Natural killer cell treated with Interleukin-12 subunit alpha and Interleukin-12 subunit beta and Interleukin-15 and Interleukin-18, amount 100 ng/mL, for 72 hours (primary cell): ENCODE results near the gene AOC1. TPM values are rescaled to one million over a fixed set of nuclear protein-coding genes. Genes with fewer than 3 reads are reported as not detected.

ENCODE experiments used
- ATAC-seq, 2 donors: fragments of 150-1000 bp; cut with Tn5 transposase in 1 of 2; sonication (Bioruptor Pico), chemical (Tn5 transposase) in 1 of 2; 2 replicates each; pipeline ENCODE4 v1.10.0; 2021
- DNase-seq: peaks from one replicate; pipeline ENCODE4 v3.0.0; 2022; ENCODE audit warnings: low spot score
- H3K27ac Mint-ChIP-seq, 2 donors: 1 replicate in 1 of 2; 2 replicates in 1 of 2; pipeline ENCODE4 v1.8.0; 2022; ENCODE audit warnings: mixed read lengths in 2 of 2, mild to moderate bottlenecking in 1 of 2, moderate library complexity in 1 of 2
- H3K27me3 Mint-ChIP-seq, 2 donors: 1 replicate in 1 of 2; 2 replicates in 1 of 2; pipeline ENCODE4 v1.8.0; 2022; ENCODE audit warnings: mixed read lengths in 2 of 2
- H3K36me3 Mint-ChIP-seq: one replicate; pipeline ENCODE4 v1.8.0; 2022; ENCODE audit warnings: mixed read lengths
- H3K4me1 Mint-ChIP-seq, 2 donors: 1 replicate in 1 of 2; 2 replicates in 1 of 2; pipeline ENCODE4 v1.8.0; 2022; ENCODE audit warnings: low read depth in 2 of 2, mixed read lengths in 2 of 2, mild to moderate bottlenecking in 1 of 2
- H3K4me3 Mint-ChIP-seq: one replicate; pipeline ENCODE4 v1.8.0; 2022; ENCODE audit warnings: mixed read lengths
- H3K9me3 Mint-ChIP-seq: 2 replicates; pipeline ENCODE4 v1.8.0; 2022; ENCODE audit warnings: mixed read lengths
- total RNA-seq, 2 donors: library from RNA; stranded (reverse); gene quantifications; one replicate each; pipeline ENCODE4 v1.2.3, GENCODE V29; 2022

AOC1 gene
- total RNA-seq, 2 donors from 2014 or later: not detected

DNA sequence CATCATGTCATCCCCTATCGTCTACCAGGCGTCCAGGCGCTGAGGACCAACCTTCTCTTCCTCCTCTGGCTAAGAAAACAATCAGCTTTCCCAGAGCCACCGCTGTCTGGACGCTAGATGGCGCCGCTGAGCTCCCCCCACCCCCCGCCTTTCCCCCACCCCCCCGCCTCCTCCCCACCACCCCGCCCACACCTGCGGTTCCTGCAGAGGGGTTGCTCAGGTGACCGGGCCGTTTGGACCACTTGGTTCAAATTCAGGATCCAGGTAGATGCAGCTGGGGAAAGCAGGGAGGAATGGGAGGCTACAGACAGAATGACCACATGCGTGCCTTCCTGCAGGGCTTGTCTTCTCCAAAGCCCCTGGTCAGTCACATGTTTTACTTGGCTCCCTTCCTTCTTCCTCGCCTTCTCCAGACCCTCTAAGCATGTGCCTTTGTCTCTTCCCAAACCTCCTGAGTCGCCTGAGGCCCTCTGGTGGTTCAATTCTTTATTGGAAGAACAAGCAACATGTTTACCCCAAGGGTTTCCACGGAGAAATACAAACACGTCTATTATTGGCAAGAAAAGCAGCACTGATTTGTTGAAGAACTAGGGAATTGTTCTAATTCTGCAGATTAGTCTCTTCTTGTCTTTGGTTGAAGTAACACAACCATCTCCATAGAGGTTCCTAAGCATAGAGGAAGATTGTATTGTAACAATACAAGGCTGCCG, 24.7 kb downstream of the AOC1 start:
- H3K36me3 Mint-ChIP-seq: peaks cover 19% of the 10 kb centered on the region
- H3K27ac Mint-ChIP-seq: no peak overlapping the region
- peaks cover 4 to 16% of the 10 kb centered on the region in 2 donors for H3K4me1 Mint-ChIP-seq
- H3K9me3 Mint-ChIP-seq: peaks cover 15% of the 10 kb centered on the region
- ATAC-seq (no peak), DNase-seq (no peak)
- H3K27me3 Mint-ChIP-seq: peaks cover 27 to 43% of the 10 kb centered on the region in 2 donors
- no peak overlapping the region for H3K4me3 Mint-ChIP-seq

DNA sequence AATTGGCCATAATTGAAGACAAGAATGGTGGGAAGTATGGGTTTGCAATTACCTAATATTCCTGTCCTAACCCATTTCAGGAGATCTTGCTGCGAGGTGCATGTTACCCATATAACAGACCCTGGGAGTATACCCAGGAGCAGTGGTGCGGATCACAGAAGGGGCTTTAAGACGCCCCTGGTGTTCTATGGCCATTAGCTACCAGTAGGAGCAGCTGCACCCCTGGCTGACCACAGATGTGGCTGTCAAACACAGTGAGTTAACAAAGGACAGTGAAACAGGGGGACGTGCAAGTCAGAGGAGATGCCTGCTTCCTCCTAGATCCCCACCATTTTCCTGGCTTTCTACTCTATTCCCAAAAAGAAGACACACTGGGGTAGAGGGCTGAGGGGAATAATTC, 25.2 kb downstream of the AOC1 start:
- ATAC-seq (no peak), DNase-seq (no peak)
- Mint-ChIP-seq H3K4me3 (no peak overlapping the region), H3K4me1 (peaks cover 4 to 16% of the 10 kb centered on the region in 2 donors), H3K36me3 (peaks cover 22% of the 10 kb centered on the region), H3K27me3 (peaks cover 30 to 43% of the 10 kb centered on the region in 2 donors), H3K9me3 (peaks cover 13% of the 10 kb centered on the region), H3K27ac (no peak overlapping the region)

GRCh38 chr7:150879345-150879744, 27.0 kb downstream of the AOC1 start:
- peaks cover 4 to 16% of the 10 kb centered on the region in 2 donors for H3K4me1 Mint-ChIP-seq
- ATAC-seq (no peak), DNase-seq (no peak)
- H3K27me3 Mint-ChIP-seq: peaks cover 23 to 48% of the 10 kb centered on the region in 2 donors
- H3K27ac Mint-ChIP-seq: no peak overlapping the region
- peaks cover 31% of the 10 kb centered on the region for H3K36me3 Mint-ChIP-seq
- no peak overlapping the region for H3K4me3 Mint-ChIP-seq
- H3K9me3 Mint-ChIP-seq: peaks cover 13% of the 10 kb centered on the region

GRCh38 chr7:150881189-150881588, 28.9 kb downstream of the AOC1 start:
- H3K27me3 Mint-ChIP-seq: peaks cover 16 to 44% of the 10 kb centered on the region in 2 donors
- peaks cover 41% of the 10 kb centered on the region for H3K36me3 Mint-ChIP-seq
- peaks cover 21% of the 10 kb centered on the region for H3K9me3 Mint-ChIP-seq
- ATAC-seq (no peak), DNase-seq (no peak)
- H3K27ac Mint-ChIP-seq: no peak overlapping the region
- H3K4me3 Mint-ChIP-seq: no peak overlapping the region
- H3K4me1 Mint-ChIP-seq: peaks cover 4 to 11% of the 10 kb centered on the region in 2 donors

DNA sequence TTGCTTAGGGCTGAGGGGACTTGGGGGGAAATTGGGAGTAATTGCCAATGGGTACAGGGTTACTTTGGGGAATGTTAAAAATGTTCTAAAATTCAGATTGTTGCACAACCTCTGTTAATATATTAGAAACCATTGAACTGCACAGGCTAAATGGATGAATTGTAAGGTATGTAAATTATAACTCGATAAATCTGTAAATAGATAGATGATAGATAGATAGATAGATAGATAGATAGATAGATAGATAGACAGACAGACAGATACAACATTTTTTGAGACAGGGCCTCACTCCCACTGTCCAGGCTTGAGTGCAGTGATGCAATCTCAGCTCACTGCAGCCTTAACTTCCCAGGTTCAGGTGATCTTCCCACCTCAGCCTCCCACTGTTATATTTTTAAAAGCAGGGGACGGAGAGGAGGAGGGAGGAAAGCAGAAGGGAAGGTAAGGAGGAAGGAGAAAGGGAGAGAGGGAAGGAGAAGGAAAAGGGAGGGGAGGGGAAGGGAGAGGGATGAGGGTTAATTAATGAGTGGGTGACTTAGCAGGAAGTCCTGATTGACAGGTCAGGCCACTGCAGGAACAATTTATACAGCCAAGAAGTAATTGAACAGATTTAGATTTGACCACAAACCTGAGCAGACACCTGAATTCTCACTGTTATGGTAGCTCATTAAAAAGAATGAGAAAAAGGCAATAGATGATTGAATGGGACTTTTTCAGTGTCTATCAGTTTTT, 38.7 kb downstream of the AOC1 start:
- no peaks in the 10 kb centered on the region for H3K9me3 Mint-ChIP-seq
- no peak overlapping the region for H3K4me3 Mint-ChIP-seq
- H3K4me1 Mint-ChIP-seq: no peaks in the 10 kb centered on the region
- no peak overlapping the region for H3K27ac Mint-ChIP-seq
- no peak for DNase-seq
- peaks cover 5% of the 10 kb centered on the region for H3K36me3 Mint-ChIP-seq
- peaks cover 21 to 23% of the 10 kb centered on the region in 2 donors for H3K27me3 Mint-ChIP-seq
- no peak for ATAC-seq

GRCh38 chr7:150891740-150892139, 39.4 kb downstream of the AOC1 start:
- Mint-ChIP-seq H3K36me3 (peaks cover 5% of the 10 kb centered on the region), H3K27ac (no peak overlapping the region), H3K9me3 (no peaks in the 10 kb centered on the region), H3K4me3 (no peak overlapping the region), H3K27me3 (peaks cover 27 to 29% of the 10 kb centered on the region in 2 donors), H3K4me1 (no peaks in the 10 kb centered on the region)
- ATAC-seq: no peak
- DNase-seq: no peak

GRCh38 chr7:150895809-150896208, 43.5 kb downstream of the AOC1 start:
- Mint-ChIP-seq H3K36me3 (peaks cover 5% of the 10 kb centered on the region), H3K27me3 (peaks cover 43 to 53% of the 10 kb centered on the region in 2 donors), H3K4me3 (no peak overlapping the region), H3K4me1 (peaks cover 5 to 11% of the 10 kb centered on the region in 2 donors), H3K27ac (no peak overlapping the region), H3K9me3 (no peaks in the 10 kb centered on the region)
- no peak for ATAC-seq
- no peak for DNase-seq

DNA sequence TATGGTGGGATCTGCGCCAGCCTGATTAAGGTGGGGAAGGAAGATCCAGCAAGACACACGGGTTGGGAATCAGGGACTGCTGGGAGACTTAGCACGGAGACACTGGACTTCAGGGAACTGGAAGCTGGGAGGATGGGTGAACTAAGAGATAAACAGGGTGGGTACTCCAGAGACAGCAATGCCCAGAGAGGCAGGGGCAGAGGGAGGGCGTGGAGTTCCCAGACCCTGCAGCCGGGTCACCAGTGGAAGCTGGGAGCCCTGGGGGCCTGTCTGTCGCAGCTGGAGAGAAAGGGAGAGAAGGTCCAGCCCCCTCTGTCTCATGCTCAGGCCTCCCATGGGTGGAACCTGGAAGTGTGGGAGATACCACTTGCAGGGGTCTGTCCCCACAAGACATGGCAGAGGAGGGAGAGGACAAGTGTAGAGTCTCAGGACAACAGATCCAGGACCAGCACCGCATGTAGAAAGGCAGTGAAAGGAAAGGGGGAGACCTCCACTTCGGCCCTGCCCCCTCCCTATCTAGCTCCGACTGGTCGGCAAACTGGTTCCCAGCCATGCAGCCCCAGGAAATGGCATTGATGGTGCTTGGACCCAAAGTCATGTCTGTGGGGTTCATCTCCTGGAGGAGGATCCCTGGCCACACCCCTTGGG, 44.4 kb downstream of the AOC1 start:
- ATAC-seq (no peak), DNase-seq (no peak)
- Mint-ChIP-seq H3K27ac (no peak overlapping the region), H3K27me3 (peaks cover 49 to 62% of the 10 kb centered on the region in 2 donors), H3K36me3 (peaks cover 5% of the 10 kb centered on the region), H3K4me1 (peaks cover 5 to 11% of the 10 kb centered on the region in 2 donors), H3K4me3 (no peak overlapping the region), H3K9me3 (no peaks in the 10 kb centered on the region)

GRCh38 chr7:150897502-150898474, 45.5 kb downstream of the AOC1 start:
- peaks cover 53 to 65% of the 10 kb centered on the region in 2 donors for H3K27me3 Mint-ChIP-seq
- peaks cover 5 to 11% of the 10 kb centered on the region in 2 donors for H3K4me1 Mint-ChIP-seq
- peaks cover 5% of the 10 kb centered on the region for H3K36me3 Mint-ChIP-seq
- H3K4me3 Mint-ChIP-seq: no peak overlapping the region
- DNase-seq (no peak), ATAC-seq (no peak)
- H3K27ac Mint-ChIP-seq: no peak overlapping the region
- H3K9me3 Mint-ChIP-seq: no peaks in the 10 kb centered on the region

GRCh38 chr7:150898475-150899011, 46.2 kb downstream of the AOC1 start:
- Mint-ChIP-seq H3K9me3 (no peaks in the 10 kb centered on the region), H3K4me1 (peaks cover 5 to 11% of the 10 kb centered on the region in 2 donors), H3K4me3 (no peak overlapping the region), H3K27ac (no peak overlapping the region), H3K27me3 (peaks cover 51 to 67% of the 10 kb centered on the region in 2 donors), H3K36me3 (peaks cover 5% of the 10 kb centered on the region)
- ATAC-seq: peak; percentile 65 to 77
- peak; percentile 80 for DNase-seq

- no peak for ATAC-seq
- Mint-ChIP-seq H3K27me3 (peaks cover 60 to 73% of the 10 kb centered on the region in 2 donors), H3K36me3 (no peaks in the 10 kb centered on the region)
These were observed 48.4 kb downstream of the AOC1 start for GRCh38 chr7:150900675-150901074.

DNA sequence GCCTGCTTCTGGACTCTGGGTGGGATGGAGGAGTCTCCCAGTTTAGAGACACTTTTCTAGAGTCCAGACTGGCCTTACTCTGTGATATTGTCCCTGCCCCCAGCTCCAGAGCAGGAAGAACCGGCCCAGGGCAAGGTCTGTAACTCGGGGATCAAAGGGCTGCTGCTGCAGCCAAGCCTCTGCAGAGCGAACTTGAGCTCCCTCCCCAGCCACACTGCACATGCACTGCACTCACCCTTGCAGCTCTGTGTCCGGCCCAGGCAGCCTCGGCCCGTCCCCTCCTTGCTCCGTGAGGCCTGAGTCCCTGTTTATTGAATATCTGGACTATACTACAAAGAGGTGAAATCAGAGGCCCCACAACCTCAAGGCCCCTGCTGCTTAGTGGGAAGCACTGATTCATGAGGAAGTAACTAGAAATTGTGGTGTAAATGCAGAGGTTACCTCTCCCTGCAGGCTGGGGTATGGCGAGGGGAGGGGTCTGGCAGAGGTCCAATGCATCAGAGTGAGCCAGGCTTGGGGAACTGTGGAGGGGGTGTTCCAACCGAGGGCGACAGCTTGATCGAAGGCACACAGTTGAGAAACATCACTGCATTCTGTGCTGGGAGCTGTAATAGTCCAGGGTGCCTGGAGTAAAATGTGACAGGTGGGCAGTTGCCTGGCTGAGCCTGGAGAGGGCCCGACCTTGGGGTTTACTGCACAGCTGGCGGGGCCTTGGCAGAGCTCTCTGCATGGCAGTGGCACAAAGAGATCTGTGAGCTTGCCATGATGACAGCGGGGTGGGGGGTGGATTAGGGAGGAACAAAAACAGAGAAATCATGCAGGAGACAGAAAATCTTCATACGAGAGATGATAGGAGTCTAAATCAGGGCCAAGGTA, 49.1 kb downstream of the AOC1 start:
- H3K9me3 Mint-ChIP-seq: no peaks in the 10 kb centered on the region
- no peaks in the 10 kb centered on the region for H3K36me3 Mint-ChIP-seq

More at GRCh38 chr7:150900675-150901074, 48.4 kb downstream of the AOC1 start:
- DNase-seq: no peak
- H3K27ac Mint-ChIP-seq: no peak overlapping the region
- peaks cover 5 to 11% of the 10 kb centered on the region in 2 donors for H3K4me1 Mint-ChIP-seq
- no peak overlapping the region for H3K4me3 Mint-ChIP-seq
- no peaks in the 10 kb centered on the region for H3K9me3 Mint-ChIP-seq

More for the DNA sequence above, 49.1 kb downstream of the AOC1 start:
- no peak overlapping the region for H3K27ac Mint-ChIP-seq
- H3K4me1 Mint-ChIP-seq: peaks cover 5 to 11% of the 10 kb centered on the region in 2 donors
- ATAC-seq (no peak), DNase-seq (no peak)
- H3K4me3 Mint-ChIP-seq: no peak overlapping the region
- H3K27me3 Mint-ChIP-seq: peaks cover 58 to 73% of the 10 kb centered on the region in 2 donors
